ENCODE measurements around the gene KRT25.
"Not testable (repeated sequence)": the region's sequence is repeated elsewhere in the genome, so short reads cannot be mapped to it uniquely, and the experiment has no call there.

Gene KRT25

GRCh38 chr17:40753804-40754203 is 1.3 kb downstream of the KRT25 start:
- peaks cover under 1% of the 10 kb centered on the region; the same call in 1 of the 2 replicates for H3K9me3 ChIP-seq (ENCODE audit: control insufficient read depth, insufficient read depth, low read length)
- no peak overlapping the region for H3K4me3 ChIP-seq (ENCODE audit: low read length)
- no peak overlapping the region for H3K27ac ChIP-seq (ENCODE audit: low read depth, low read length)
- H3K4me1 ChIP-seq (ENCODE audit: control insufficient read depth, low read length): no peaks in the 10 kb centered on the region
- no peaks in the 10 kb centered on the region for H3F3A ChIP-seq (ENCODE audit: control insufficient read depth, insufficient read depth)
- no peaks in the 10 kb centered on the region for H3K9me2 ChIP-seq (replicated peaks; ENCODE audit: control insufficient read depth, low read length)
- H3K36me3 ChIP-seq (ENCODE audit: control insufficient read depth, low read length): no peaks in the 10 kb centered on the region
- peaks cover 5% of the 10 kb centered on the region; the same call in 1 of the 2 replicates for H3K27me3 ChIP-seq (ENCODE audit: control insufficient read depth, low read length)
- H3K4me2 ChIP-seq (ENCODE audit: low read length): no peak overlapping the region
- no peak for TF ChIP-seq EZH2phosphoT487 (IDR thresholded peaks at IDR 0.05; ENCODE audit: borderline replicate concordance, low read length)
- TF ChIP-seq CTCF (IDR thresholded peaks at IDR 0.05; ENCODE audit: low read depth, low read length, poor library complexity, severe bottlenecking): no peak
- no peaks in the 10 kb centered on the region for H4K20me1 ChIP-seq (ENCODE audit: control insufficient read depth, insufficient read depth, low read depth, low read length)
- H3K79me2 ChIP-seq (ENCODE audit: control insufficient read depth, low read length): no peaks in the 10 kb centered on the region

GRCh38 chr17:40751065-40751464 is 4.1 kb downstream of the KRT25 start:
- H3K4me1 ChIP-seq (ENCODE audit: control insufficient read depth, low read length): no peaks in the 10 kb centered on the region
- H3K27me3 ChIP-seq (ENCODE audit: control insufficient read depth, low read length): peaks cover 5% of the 10 kb centered on the region; the same call in 1 of the 2 replicates
- TF ChIP-seq CTCF (IDR thresholded peaks at IDR 0.05; ENCODE audit: low read depth, low read length, poor library complexity, severe bottlenecking) (no peak), EZH2phosphoT487 (IDR thresholded peaks at IDR 0.05; ENCODE audit: borderline replicate concordance, low read length) (no peak)
- H3K4me3 ChIP-seq (ENCODE audit: low read length): no peak overlapping the region
- H3K4me2 ChIP-seq (ENCODE audit: low read length): no peak overlapping the region
- H3K36me3 ChIP-seq (ENCODE audit: control insufficient read depth, low read length): no peaks in the 10 kb centered on the region
- no peaks in the 10 kb centered on the region for H3K79me2 ChIP-seq (ENCODE audit: control insufficient read depth, low read length)
- no peaks in the 10 kb centered on the region for H3F3A ChIP-seq (ENCODE audit: control insufficient read depth, insufficient read depth)
- H3K9me2 ChIP-seq (replicated peaks; ENCODE audit: control insufficient read depth, low read length): no peaks in the 10 kb centered on the region
- peaks cover 5% of the 10 kb centered on the region; the same call in 1 of the 2 replicates for H3K9me3 ChIP-seq (ENCODE audit: control insufficient read depth, insufficient read depth, low read length)
- H4K20me1 ChIP-seq (ENCODE audit: control insufficient read depth, insufficient read depth, low read depth, low read length): no peaks in the 10 kb centered on the region
- no peak overlapping the region for H3K27ac ChIP-seq (ENCODE audit: low read depth, low read length)

DNA sequence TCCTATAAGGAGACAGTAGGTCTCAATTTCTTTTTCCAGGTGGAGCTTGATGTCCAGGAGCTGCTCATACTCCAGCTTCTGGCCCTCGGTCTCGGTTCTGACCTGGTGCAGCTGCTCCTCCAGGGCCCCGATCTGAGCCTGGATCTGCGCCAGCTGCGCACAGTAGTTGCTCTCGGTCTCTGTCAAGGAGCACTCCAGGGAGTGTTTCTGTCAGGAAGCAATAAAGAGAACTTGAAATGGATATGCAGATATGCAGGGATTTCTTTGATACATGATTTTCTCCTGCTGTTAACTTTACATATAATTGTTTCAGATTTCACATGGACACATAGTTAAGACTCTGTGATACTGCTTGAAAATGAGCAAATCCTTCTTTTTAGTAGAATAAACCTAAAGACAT is 4.7 kb downstream of the KRT25 start:
- Histone ChIP-seq H4K20me1 (ENCODE audit: control insufficient read depth, insufficient read depth, low read depth, low read length) (no peaks in the 10 kb centered on the region), H3K4me3 (ENCODE audit: low read length) (no peak overlapping the region), H3K4me1 (ENCODE audit: control insufficient read depth, low read length) (no peaks in the 10 kb centered on the region), H3K9me2 (replicated peaks; ENCODE audit: control insufficient read depth, low read length) (no peaks in the 10 kb centered on the region), H3K27me3 (ENCODE audit: control insufficient read depth, low read length) (peaks cover 5% of the 10 kb centered on the region; the same call in 1 of the 2 replicates), H3K4me2 (ENCODE audit: low read length) (no peak overlapping the region), H3K9me3 (ENCODE audit: control insufficient read depth, insufficient read depth, low read length) (peaks cover 5% of the 10 kb centered on the region; the same call in 1 of the 2 replicates), H3K36me3 (ENCODE audit: control insufficient read depth, low read length) (no peaks in the 10 kb centered on the region), H3F3A (ENCODE audit: control insufficient read depth, insufficient read depth) (no peaks in the 10 kb centered on the region), H3K27ac (ENCODE audit: low read depth, low read length) (no peak overlapping the region), H3K79me2 (ENCODE audit: control insufficient read depth, low read length) (no peaks in the 10 kb centered on the region)
- TF ChIP-seq CTCF (IDR thresholded peaks at IDR 0.05; ENCODE audit: low read depth, low read length, poor library complexity, severe bottlenecking): no peak
- no peak for TF ChIP-seq EZH2phosphoT487 (IDR thresholded peaks at IDR 0.05; ENCODE audit: borderline replicate concordance, low read length)

DNA sequence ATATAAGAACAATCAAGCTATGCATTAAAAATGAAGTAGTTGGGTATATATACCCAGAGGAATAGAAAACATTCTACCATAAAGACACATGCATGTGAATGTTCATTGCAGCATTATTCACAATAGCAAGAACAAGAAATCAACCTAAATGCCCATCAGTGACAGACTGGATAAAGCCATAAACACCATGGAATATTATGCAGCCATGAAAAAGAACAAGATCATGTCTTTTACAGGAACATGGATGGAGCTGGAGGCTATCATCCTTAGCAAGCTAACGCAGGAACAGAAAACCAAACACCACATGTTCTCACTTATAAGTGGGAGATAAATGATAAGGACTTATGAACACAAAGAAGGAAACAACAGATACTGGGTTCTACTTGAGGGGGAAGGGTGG is 6.5 kb downstream of the KRT25 start:
- not testable (repeated sequence) for H4K20me1 ChIP-seq (ENCODE audit: control insufficient read depth, insufficient read depth, low read depth, low read length); H3K27me3 ChIP-seq (ENCODE audit: control insufficient read depth, low read length); H3K27ac ChIP-seq (ENCODE audit: low read depth, low read length); H3K4me3 ChIP-seq (ENCODE audit: low read length); H3F3A ChIP-seq (ENCODE audit: control insufficient read depth, insufficient read depth); H3K79me2 ChIP-seq (ENCODE audit: control insufficient read depth, low read length); H3K36me3 ChIP-seq (ENCODE audit: control insufficient read depth, low read length); H3K4me1 ChIP-seq (ENCODE audit: control insufficient read depth, low read length); H3K9me2 ChIP-seq (replicated peaks; ENCODE audit: control insufficient read depth, low read length); H3K4me2 ChIP-seq (ENCODE audit: low read length); H3K9me3 ChIP-seq (ENCODE audit: control insufficient read depth, insufficient read depth, low read length)
